Activated naive CD4-positive, alpha-beta T cell treated with anti-CD3 and anti-CD28 coated beads, Interleukin-2, amount 50 U/mL, for 72 hours (primary cell): ENCODE measurements around the gene NOL7. TPM values are rescaled to one million over a fixed set of nuclear protein-coding genes. Genes with fewer than 3 reads are reported as not detected.
A peak's percentile ranks its signal among the peaks of the same experiment; 100 is the strongest.

Experiments used
- ATAC-seq, 2 donors: fragments of 150-1000 bp; cut with Tn5 transposase; 2 replicates each; pipeline ENCODE4 v1.10.0; 2021; ENCODE audit warnings: mild to moderate bottlenecking in 2 of 2, moderate library complexity in 2 of 2
- DNase-seq, 2 donors: peaks; one replicate each; pipeline ENCODE4 v3.0.0; 2021 to 2022; ENCODE audit warnings: low spot score in 2 of 2
- H3K27ac Mint-ChIP-seq, 2 donors: one replicate each; pipeline ENCODE4 v1.8.0; 2022; ENCODE audit warnings: mild to moderate bottlenecking in 2 of 2, mixed read lengths in 2 of 2
- H3K36me3 Mint-ChIP-seq, 2 donors: one replicate each; pipeline ENCODE4 v1.8.0; 2022; ENCODE audit warnings: mixed read lengths in 2 of 2
- H3K9me3 Mint-ChIP-seq, 2 donors: one replicate each; pipeline ENCODE4 v1.8.0; 2022; ENCODE audit warnings: mixed read lengths in 2 of 2
- total RNA-seq, 2 donors: library from RNA; stranded (reverse); gene quantifications; one replicate each; pipeline ENCODE4 v1.2.3, GENCODE V29; 2022

The NOL7 gene
- total RNA-seq, 2 donors from 2014 or later: 62.8 to 75.0 TPM

- ATAC-seq: no peak
- no peak overlapping the region for H3K27ac Mint-ChIP-seq
Measured at GRCh38 chr6:13589801-13590200, 25.3 kb upstream of the NOL7 start.

GRCh38 chr6:13590574-13591153 lies 24.5 kb upstream of the NOL7 start:
- H3K9me3 Mint-ChIP-seq: no peaks in the 10 kb centered on the region
- ATAC-seq (no peak), DNase-seq (no peak)
- no peak overlapping the region for H3K27ac Mint-ChIP-seq
- no peaks in the 10 kb centered on the region for H3K36me3 Mint-ChIP-seq

More at GRCh38 chr6:13589801-13590200, 25.3 kb upstream of the NOL7 start:
- H3K9me3 Mint-ChIP-seq: no peaks in the 10 kb centered on the region
- H3K36me3 Mint-ChIP-seq: peaks cover 0 to 5% of the 10 kb centered on the region in 2 donors
- DNase-seq: no peak

- ATAC-seq (no peak), DNase-seq (no peak)
- H3K9me3 Mint-ChIP-seq: no peaks in the 10 kb centered on the region
- H3K27ac Mint-ChIP-seq: no peak overlapping the region
- H3K36me3 Mint-ChIP-seq: no peaks in the 10 kb centered on the region
Measured at GRCh38 chr6:13591205-13591921, 23.8 kb upstream of the NOL7 start.

GRCh38 chr6:13593103-13593502 lies 22.0 kb upstream of the NOL7 start:
- Mint-ChIP-seq H3K36me3 (no peaks in the 10 kb centered on the region), H3K9me3 (no peaks in the 10 kb centered on the region), H3K27ac (no peak overlapping the region)
- DNase-seq (no peak), ATAC-seq (no peak)

- Mint-ChIP-seq H3K9me3 (no peaks in the 10 kb centered on the region), H3K36me3 (no peaks in the 10 kb centered on the region), H3K27ac (no peak overlapping the region)
- ATAC-seq (no peak), DNase-seq (no peak)
Measured at GRCh38 chr6:13593720-13594119, 21.4 kb upstream of the NOL7 start.

- DNase-seq: no peak
- ATAC-seq: no peak
- Mint-ChIP-seq H3K36me3 (no peaks in the 10 kb centered on the region), H3K27ac (peak overlapping the region in 1 of 2 donors; percentile 75), H3K9me3 (no peaks in the 10 kb centered on the region)
Measured at GRCh38 chr6:13597073-13597472, 18.1 kb upstream of the NOL7 start.

GRCh38 chr6:13600036-13600435 lies 15.1 kb upstream of the NOL7 start:
- ATAC-seq (no peak), DNase-seq (no peak)
- H3K36me3 Mint-ChIP-seq: no peaks in the 10 kb centered on the region
- H3K9me3 Mint-ChIP-seq: no peaks in the 10 kb centered on the region
- no peak overlapping the region for H3K27ac Mint-ChIP-seq

- ATAC-seq (no peak), DNase-seq (no peak)
- Mint-ChIP-seq H3K9me3 (no peaks in the 10 kb centered on the region), H3K36me3 (peaks cover 0 to 7% of the 10 kb centered on the region in 2 donors), H3K27ac (no peak overlapping the region)
Measured at GRCh38 chr6:13604135-13604534, 11.0 kb upstream of the NOL7 start.

GRCh38 chr6:13604546-13605416 lies 10.4 kb upstream of the NOL7 start:
- Mint-ChIP-seq H3K36me3 (peaks cover 0 to 7% of the 10 kb centered on the region in 2 donors), H3K9me3 (no peaks in the 10 kb centered on the region), H3K27ac (no peak overlapping the region)
- no peak for DNase-seq
- peak; percentile 24 to 34 for ATAC-seq

GRCh38 chr6:13605634-13606033 lies 9.5 kb upstream of the NOL7 start:
- ATAC-seq: no peak
- H3K9me3 Mint-ChIP-seq: no peaks in the 10 kb centered on the region
- peaks cover 0 to 7% of the 10 kb centered on the region in 2 donors for H3K36me3 Mint-ChIP-seq
- DNase-seq: no peak
- H3K27ac Mint-ChIP-seq: peak overlapping the region in 1 of 2 donors; percentile 40

GRCh38 chr6:13611715-13612114 lies 3.4 kb upstream of the NOL7 start:
- DNase-seq (no peak), ATAC-seq (no peak)
- peak overlapping the region; percentile 9 to 20 for H3K27ac Mint-ChIP-seq
- H3K36me3 Mint-ChIP-seq: peaks cover 21 to 22% of the 10 kb centered on the region in 2 donors
- H3K9me3 Mint-ChIP-seq: no peaks in the 10 kb centered on the region

GRCh38 chr6:13613029-13613594 lies 2.0 kb upstream of the NOL7 start:
- no peak overlapping the region for H3K27ac Mint-ChIP-seq
- peaks cover 25 to 30% of the 10 kb centered on the region in 2 donors for H3K36me3 Mint-ChIP-seq
- H3K9me3 Mint-ChIP-seq: no peaks in the 10 kb centered on the region
- ATAC-seq: no peak
- no peak for DNase-seq

- peak; percentile 19 to 43 for ATAC-seq
- Mint-ChIP-seq H3K36me3 (peaks cover 30 to 32% of the 10 kb centered on the region in 2 donors), H3K27ac (peak overlapping the region; percentile 100), H3K9me3 (no peaks in the 10 kb centered on the region)
- DNase-seq: peak in 1 of 2 donors; percentile 48
Measured at GRCh38 chr6:13614126-13614925, 809 bp upstream of the NOL7 start.

- Mint-ChIP-seq H3K36me3 (peaks cover 30 to 38% of the 10 kb centered on the region in 2 donors), H3K9me3 (no peaks in the 10 kb centered on the region), H3K27ac (peak overlapping the region; percentile 100)
- peak; percentile 55 to 61 for DNase-seq
- ATAC-seq: peak; percentile 36 to 44
Measured at GRCh38 chr6:13615792-13616120, 621 bp downstream of the NOL7 start.

- Mint-ChIP-seq H3K36me3 (peaks cover 30 to 39% of the 10 kb centered on the region in 2 donors), H3K9me3 (no peaks in the 10 kb centered on the region), H3K27ac (peak overlapping the region; percentile 70 to 96)
- no peak for DNase-seq
- ATAC-seq: no peak
Measured at GRCh38 chr6:13617066-13617465, 1.9 kb downstream of the NOL7 start.

GRCh38 chr6:13624871-13625288 lies 9.7 kb downstream of the NOL7 start:
- DNase-seq: no peak
- peak overlapping the region; percentile 40 to 56 for H3K27ac Mint-ChIP-seq
- ATAC-seq: peak; percentile 54 to 69
- H3K9me3 Mint-ChIP-seq: no peaks in the 10 kb centered on the region
- peaks cover 20 to 35% of the 10 kb centered on the region in 2 donors for H3K36me3 Mint-ChIP-seq
